H1 (cell line): Measurements from ENCODE around the gene GTF2H3. TPM values are rescaled to one million over a fixed set of nuclear protein-coding genes. Genes with fewer than 3 reads are reported as not detected.

Experiments
- CBX5 ChIP-seq: fragments of 300-800, 300-1000 bp; sonication (generic); IDR thresholded peaks from 2 replicates; pipeline ENCODE4 v1.7.1; 2016; ENCODE audit warnings: antibody characterized with exemption, low read length, low read depth
- polyA plus RNA-seq, 7 experiments: library from polyadenylated mRNA; depleted of rRNA in 3 of 7; stranded (reverse) in 5 of 7; unstranded in 2 of 7; fragments of >200 nt in 5 of 7; fragments of 200-250 nt in 2 of 7; gene quantifications; 1 replicate in 5 of 7; 2 replicates in 1 of 7; 4 replicates in 1 of 7; pipeline versions ENCODE4 v1.2.1 to v1.2.3, GENCODE V29; 2011 to 2013; ENCODE audit warnings: missing spikeins in 2 of 7, mixed read lengths in 2 of 7
- total RNA-seq: library from RNA; stranded (reverse); fragmentation: NEBNext Ultra II Directional; extraction: Animal tissue kit (Norgen Biotek cat#: 25700); gene quantifications from 2 replicates; pipeline ENCODE4 v1.2.1, GENCODE V29; 2021

The GTF2H3 gene
- total and polyA plus RNA-seq, 2 of the 8 experiments (the other 6 are each of a cell fraction or from before 2014, with no cell fraction given): 21.0 to 32.1 TPM

- no peak for TF ChIP-seq CBX5
Observed at GRCh38 chr12:123595729-123596128, 37.9 kb upstream of the GTF2H3 start (continued).
